ENCODE measurements around the gene ABCA3. TPM values are rescaled to one million over a fixed set of nuclear protein-coding genes. Genes with fewer than 3 reads are reported as not detected.
"Not testable (repeated sequence)": the region's sequence is repeated elsewhere in the genome, so short reads cannot be mapped to it uniquely, and the experiment has no call there.

ABCA3 gene
- total and polyA plus RNA-seq, 2 donors (not counting 1 experiment from before 2014, with no cell fraction given): 3.1 to 5.1 TPM

DNA sequence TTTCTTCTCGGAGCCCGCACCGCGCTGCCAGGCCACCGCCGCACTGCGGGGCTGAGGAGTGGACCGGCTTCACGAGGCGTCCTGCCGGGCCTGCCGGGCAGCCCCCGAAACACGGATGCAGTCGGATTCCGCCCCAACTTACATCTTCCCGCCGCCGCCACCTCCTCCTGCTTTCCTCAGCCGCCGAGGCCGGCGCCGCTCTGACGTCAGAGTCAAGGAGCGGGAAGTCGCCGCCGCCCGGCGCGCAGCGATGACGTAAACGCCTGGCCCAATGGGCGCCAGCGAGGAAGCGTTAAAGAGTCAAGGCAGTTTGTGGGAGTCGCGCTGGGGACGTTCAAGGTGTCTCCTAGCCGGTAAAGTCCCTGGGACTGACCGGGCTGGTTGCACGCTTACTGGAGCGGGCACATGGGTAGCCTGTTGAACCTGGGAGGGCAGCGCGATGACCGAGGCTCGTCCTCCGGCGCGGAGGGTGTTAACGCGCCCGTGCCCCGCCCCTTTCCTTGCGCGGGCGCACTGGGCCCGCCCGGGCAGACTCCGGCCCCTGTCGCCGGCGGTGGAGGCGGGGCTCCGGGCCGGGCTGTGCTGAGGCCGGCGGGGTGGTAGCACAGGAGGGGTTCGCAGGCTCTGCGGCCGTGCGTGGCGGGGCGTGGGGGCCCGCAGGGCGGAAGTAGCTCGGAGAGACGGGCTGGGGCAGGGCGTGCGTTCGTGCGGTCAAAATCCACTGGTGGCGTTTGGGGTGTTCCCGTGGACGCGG is 72.4 kb downstream of the ABCA3 start, which contains the start of gene RNPS1:
Gene RNPS1, minus strand, starts transcription at position 214 of the 754 bp plus-strand sequence. CDS start 3,483 bp downstream, outside the sequence.
- WGBS (ENCODE audit: insufficient coverage): under 1% methylated on average over 88 of the region's 88 CpGs
- no peaks in the 10 kb centered on the region for H3K27me3 ChIP-seq (replicated peaks in 1 of 4; ENCODE audit: control extremely low read depth in 1 of 4, control insufficient read depth in 3 of 4, insufficient read depth in 4 of 4, low read length in 3 of 4)
- H3K36me3 ChIP-seq (replicated peaks in 1 of 2; ENCODE audit: control extremely low read depth in 1 of 2, control insufficient read depth in 1 of 2, extremely low read depth in 1 of 2, insufficient read depth in 2 of 2, low read length in 1 of 2): peaks cover 2 to 19% of the 10 kb centered on the region in 2 experiments
- H3K27ac ChIP-seq (ENCODE audit: low read length in 2 of 2): peak within 1 kb of the TSS; percentile 79 to 91
- peaks cover 66% of the 10 kb centered on the region for H3K79me2 ChIP-seq (ENCODE audit: control insufficient read depth, insufficient read depth, low read length)
- H3K4me2 ChIP-seq (replicated peaks; ENCODE audit: low read depth, low read length, poor library complexity, severe bottlenecking): peak within 1 kb of the TSS; percentile 80
- H3K9me3 Mint-ChIP-seq (ENCODE audit: insufficient read depth): no peaks in the 10 kb centered on the region
- H3K4me1 Mint-ChIP-seq: peaks cover 47% of the 10 kb centered on the region
- CTCF ChIA-PET: interaction anchor here (1.0 to 2.6 kb wide), 3 partner anchors 16 to 232 kb away, joined by 3 to 10 read pairs (median 5); partner anchors contain the start of gene ECI1
- peak within 1 kb of the TSS; percentile 96 for H3K4me3 Mint-ChIP-seq
- H4K20me1 ChIP-seq (ENCODE audit: control insufficient read depth, insufficient read depth, low read length, poor library complexity, severe bottlenecking): peaks cover 49% of the 10 kb centered on the region
- ATAC-seq (ENCODE audit: low read depth): peak; percentile 89
- POLR2A ChIA-PET: interaction anchor here (1.7 to 2.0 kb wide), 2 partner anchors 17 to 63 kb away, joined by 5 to 13 read pairs; partner anchors contain the start of genes ECI1 and MLST8
- H3K4me3 ChIP-seq (ENCODE audit: control extremely low read depth in 1 of 5, extremely low read depth in 1 of 5, insufficient read depth in 1 of 5, low read depth in 2 of 5, low read length in 4 of 5): peak within 1 kb of the TSS; percentile 71 to 88 (median 85)
- H3K4me1 ChIP-seq (ENCODE audit: control insufficient read depth in 2 of 2, insufficient read depth in 2 of 2, low read length in 2 of 2): peaks cover 18 to 28% of the 10 kb centered on the region in 2 donors
- H3K9me3 ChIP-seq (ENCODE audit: control extremely low read depth in 1 of 3, control insufficient read depth in 2 of 3, insufficient read depth in 1 of 3, low read length in 2 of 3): no peaks in the 10 kb centered on the region
- H2AFZ ChIP-seq (ENCODE audit: insufficient read depth, low read depth, low read length, poor library complexity, severe bottlenecking): peak within 1 kb of the TSS; percentile 88
- no peaks in the 10 kb centered on the region for H3K27me3 Mint-ChIP-seq
- peak; percentile 100 for DNase-seq
- H3K27ac Mint-ChIP-seq: peak within 1 kb of the TSS; percentile 99
- intact Hi-C loops (cut with micrococcal nuclease): loop anchor here (1.0 to 5.0 kb wide), 10 partner anchors 17 to 441 kb away; partner anchors contain the start of genes ABCA3, CCNF, E4F1 and ECI1
- peak within 1 kb of the TSS; percentile 74 for H3K9ac ChIP-seq (ENCODE audit: low read length)
- no peak for TF ChIP-seq EZH2 (IDR thresholded peaks at IDR 0.05; ENCODE audit: borderline replicate concordance, insufficient read depth, low read depth, low read length, poor library complexity, severe bottlenecking)
- TF ChIP-seq, protein P1, sequence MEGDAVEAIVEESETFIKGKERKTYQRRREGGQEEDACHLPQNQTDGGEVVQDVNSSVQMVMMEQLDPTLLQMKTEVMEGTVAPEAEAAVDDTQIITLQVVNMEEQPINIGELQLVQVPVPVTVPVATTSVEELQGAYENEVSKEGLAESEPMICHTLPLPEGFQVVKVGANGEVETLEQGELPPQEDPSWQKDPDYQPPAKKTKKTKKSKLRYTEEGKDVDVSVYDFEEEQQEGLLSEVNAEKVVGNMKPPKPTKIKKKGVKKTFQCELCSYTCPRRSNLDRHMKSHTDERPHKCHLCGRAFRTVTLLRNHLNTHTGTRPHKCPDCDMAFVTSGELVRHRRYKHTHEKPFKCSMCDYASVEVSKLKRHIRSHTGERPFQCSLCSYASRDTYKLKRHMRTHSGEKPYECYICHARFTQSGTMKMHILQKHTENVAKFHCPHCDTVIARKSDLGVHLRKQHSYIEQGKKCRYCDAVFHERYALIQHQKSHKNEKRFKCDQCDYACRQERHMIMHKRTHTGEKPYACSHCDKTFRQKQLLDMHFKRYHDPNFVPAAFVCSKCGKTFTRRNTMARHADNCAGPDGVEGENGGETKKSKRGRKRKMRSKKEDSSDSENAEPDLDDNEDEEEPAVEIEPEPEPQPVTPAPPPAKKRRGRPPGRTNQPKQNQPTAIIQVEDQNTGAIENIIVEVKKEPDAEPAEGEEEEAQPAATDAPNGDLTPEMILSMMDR (IDR thresholded peaks at IDR 0.05): no peak

- Histone ChIP-seq H3K4me1 (ENCODE audit: control insufficient read depth in 2 of 2, insufficient read depth in 2 of 2, low read length in 2 of 2) (peaks cover 18 to 28% of the 10 kb centered on the region in 2 donors), H3K27ac (ENCODE audit: low read length in 2 of 2) (peak overlapping the region; percentile 79 to 91), H3K36me3 (replicated peaks in 1 of 2; ENCODE audit: control extremely low read depth in 1 of 2, control insufficient read depth in 1 of 2, extremely low read depth in 1 of 2, insufficient read depth in 2 of 2, low read length in 1 of 2) (peaks cover 6 to 25% of the 10 kb centered on the region in 2 experiments), H3K4me3 (ENCODE audit: control extremely low read depth in 1 of 5, extremely low read depth in 1 of 5, insufficient read depth in 1 of 5, low read depth in 2 of 5, low read length in 4 of 5) (peak overlapping the region in 4 of 5 experiments; percentile 82 to 88 (median 86)), H3K79me2 (ENCODE audit: control insufficient read depth, insufficient read depth, low read length) (peaks cover 69% of the 10 kb centered on the region), H2AFZ (ENCODE audit: insufficient read depth, low read depth, low read length, poor library complexity, severe bottlenecking) (peak overlapping the region; percentile 88), H4K20me1 (ENCODE audit: control insufficient read depth, insufficient read depth, low read length, poor library complexity, severe bottlenecking) (peaks cover 55% of the 10 kb centered on the region), H3K4me2 (replicated peaks; ENCODE audit: low read depth, low read length, poor library complexity, severe bottlenecking) (peak overlapping the region; percentile 80), H3K9ac (ENCODE audit: low read length) (peak overlapping the region; percentile 74)
- POLR2A ChIA-PET: interaction anchor here (1.7 kb wide), 1 partner anchor 62 kb away, joined by 5 read pairs; the partner anchor contains the start of gene MLST8
- CTCF ChIA-PET; H3K9me3 ChIP-seq (ENCODE audit: control extremely low read depth in 1 of 3, control insufficient read depth in 2 of 3, insufficient read depth in 1 of 3, low read length in 2 of 3); DNase-seq; H3K27me3 ChIP-seq (replicated peaks in 1 of 4; ENCODE audit: control extremely low read depth in 1 of 4, control insufficient read depth in 3 of 4, insufficient read depth in 4 of 4, low read length in 3 of 4); H3K27me3 Mint-ChIP-seq; H3K9me3 Mint-ChIP-seq (ENCODE audit: insufficient read depth): not testable (repeated sequence)
- intact Hi-C loops (cut with micrococcal nuclease): loop anchor here (5.0 kb wide), 3 partner anchors 110 to 440 kb away; partner anchors contain the start of genes FAHD1, HAGH, NTHL1 and TRAF7
- Mint-ChIP-seq H3K4me3 (peak overlapping the region; percentile 96), H3K4me1 (peaks cover 47% of the 10 kb centered on the region), H3K27ac (peak overlapping the region; percentile 99)
- peak; percentile 62 for ATAC-seq (ENCODE audit: low read depth)
- WGBS (ENCODE audit: insufficient coverage): under 1% methylated on average over 54 of the region's 54 CpGs
Observed at GRCh38 chr16:2267505-2267912, 73.0 kb downstream of the ABCA3 start.

GRCh38 chr16:2266887-2267286 is 73.6 kb downstream of the ABCA3 start:
- no CpG with 5 or more reads among the region's 12 CpGs for WGBS (ENCODE audit: insufficient coverage)
- H3K79me2 ChIP-seq (ENCODE audit: control insufficient read depth, insufficient read depth, low read length): peaks cover 66% of the 10 kb centered on the region
- CTCF ChIA-PET; H3K27me3 Mint-ChIP-seq; POLR2A ChIA-PET; H3K27me3 ChIP-seq (replicated peaks in 1 of 4; ENCODE audit: control extremely low read depth in 1 of 4, control insufficient read depth in 3 of 4, insufficient read depth in 4 of 4, low read length in 3 of 4); H3K9me3 ChIP-seq (ENCODE audit: control extremely low read depth in 1 of 3, control insufficient read depth in 2 of 3, insufficient read depth in 1 of 3, low read length in 2 of 3); ATAC-seq (ENCODE audit: low read depth); H3K9me3 Mint-ChIP-seq (ENCODE audit: insufficient read depth); DNase-seq; H2AFZ ChIP-seq (ENCODE audit: insufficient read depth, low read depth, low read length, poor library complexity, severe bottlenecking): not testable (repeated sequence)
- H3K4me3 ChIP-seq (ENCODE audit: control extremely low read depth in 1 of 5, extremely low read depth in 1 of 5, insufficient read depth in 1 of 5, low read depth in 2 of 5, low read length in 4 of 5): peak overlapping the region in 4 of 5 experiments; percentile 82 to 88 (median 86)
- peak overlapping the region; percentile 52 to 79 for H3K27ac ChIP-seq (ENCODE audit: low read length in 2 of 2)
- intact Hi-C loops (cut with micrococcal nuclease): loop anchor here (5.0 kb wide), 3 partner anchors 110 to 440 kb away; partner anchors contain the start of genes FAHD1, HAGH, NTHL1 and TRAF7
- H3K4me3 Mint-ChIP-seq: peak overlapping the region; percentile 96
- peaks cover 47% of the 10 kb centered on the region for H3K4me1 Mint-ChIP-seq
- H3K36me3 ChIP-seq (replicated peaks in 1 of 2; ENCODE audit: control extremely low read depth in 1 of 2, control insufficient read depth in 1 of 2, extremely low read depth in 1 of 2, insufficient read depth in 2 of 2, low read length in 1 of 2): peaks cover 8 to 31% of the 10 kb centered on the region in 2 experiments
- peaks cover 18 to 28% of the 10 kb centered on the region in 2 donors for H3K4me1 ChIP-seq (ENCODE audit: control insufficient read depth in 2 of 2, insufficient read depth in 2 of 2, low read length in 2 of 2)
- H4K20me1 ChIP-seq (ENCODE audit: control insufficient read depth, insufficient read depth, low read length, poor library complexity, severe bottlenecking): peaks cover 61% of the 10 kb centered on the region
- H3K4me2 ChIP-seq (replicated peaks; ENCODE audit: low read depth, low read length, poor library complexity, severe bottlenecking): peak overlapping the region; percentile 80
- peak overlapping the region; percentile 99 for H3K27ac Mint-ChIP-seq
- H3K9ac ChIP-seq (ENCODE audit: low read length): peak overlapping the region; percentile 74

Data from B cell (primary cell).